Measurements from ENCODE around the gene RBM44.

Gene RBM44

DNA sequence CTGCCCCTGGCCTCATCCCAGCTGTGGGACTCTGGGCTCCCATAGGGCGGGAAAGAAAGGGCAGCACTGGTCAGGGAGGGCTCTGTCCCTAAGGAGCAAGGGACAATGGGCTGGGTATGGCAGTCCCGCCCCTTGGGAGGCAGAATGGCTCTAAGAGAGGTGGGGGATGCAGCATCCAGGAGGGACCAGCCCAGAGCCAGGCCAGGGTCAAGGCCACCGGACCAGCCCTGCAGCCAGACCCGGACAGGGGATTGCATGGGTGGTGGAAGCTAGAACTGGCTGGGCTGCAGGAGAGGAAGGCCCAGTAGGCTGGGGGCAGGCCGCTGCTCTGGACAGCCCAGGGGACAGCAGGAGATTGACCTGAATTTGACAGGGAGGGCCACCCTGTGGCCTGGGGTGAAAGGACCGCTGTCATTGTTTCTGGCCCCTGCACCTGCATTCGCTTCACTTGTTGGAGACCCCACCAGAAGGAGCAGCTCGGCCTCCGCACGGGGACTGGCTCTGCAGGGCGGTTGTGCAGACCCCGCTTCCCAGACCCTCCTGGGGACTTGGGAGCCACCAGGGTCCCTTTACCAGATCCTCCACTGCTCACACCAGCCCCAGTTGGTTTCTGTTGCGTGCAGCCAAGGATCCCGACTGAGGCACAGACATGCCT lies 75.4 kb downstream of the RBM44 start:
- no peak for DNase-seq

GRCh38 chr2:237874585-237875161 lies 76.1 kb downstream of the RBM44 start:
- DNase-seq: no peak

DNA sequence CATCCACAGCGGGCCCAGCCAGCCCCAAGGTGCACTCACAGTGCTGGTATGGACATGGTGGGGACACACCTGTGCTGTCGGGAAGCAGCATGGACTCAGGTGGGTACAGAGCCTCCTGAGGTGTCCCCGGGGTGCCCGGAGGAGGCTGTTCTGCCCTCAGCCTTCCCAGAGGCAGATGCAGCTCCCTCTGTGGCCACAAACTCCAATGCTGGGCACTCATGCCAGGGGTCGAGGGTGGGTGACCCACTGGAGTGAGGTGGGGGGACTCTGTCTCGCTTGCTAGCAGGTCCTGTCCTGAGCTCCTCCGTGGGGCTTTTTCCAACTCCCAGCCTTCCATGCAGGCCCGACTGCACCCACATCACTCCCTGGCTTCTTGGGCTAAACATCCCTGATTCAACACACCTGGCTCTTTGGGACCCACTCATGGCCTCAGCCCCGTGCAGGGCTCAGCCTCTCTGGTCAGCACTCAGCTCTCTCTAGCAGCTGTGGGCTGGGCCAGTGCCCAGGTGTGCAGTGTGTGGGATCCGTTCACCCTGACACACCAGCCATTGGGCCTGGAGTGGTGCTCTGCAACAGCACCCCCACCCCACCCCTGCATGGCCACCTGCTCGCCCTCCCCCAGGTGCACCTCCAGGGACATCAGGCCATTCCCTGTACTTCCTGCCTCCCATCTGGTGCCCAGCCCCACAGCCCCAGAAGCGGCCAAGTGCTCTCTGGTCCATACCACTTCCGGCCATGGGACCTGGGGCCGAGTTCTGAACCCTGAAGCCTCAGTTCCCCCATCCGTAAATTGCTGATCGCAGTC lies 76.9 kb downstream of the RBM44 start:
- DNase-seq: no peak

DNA sequence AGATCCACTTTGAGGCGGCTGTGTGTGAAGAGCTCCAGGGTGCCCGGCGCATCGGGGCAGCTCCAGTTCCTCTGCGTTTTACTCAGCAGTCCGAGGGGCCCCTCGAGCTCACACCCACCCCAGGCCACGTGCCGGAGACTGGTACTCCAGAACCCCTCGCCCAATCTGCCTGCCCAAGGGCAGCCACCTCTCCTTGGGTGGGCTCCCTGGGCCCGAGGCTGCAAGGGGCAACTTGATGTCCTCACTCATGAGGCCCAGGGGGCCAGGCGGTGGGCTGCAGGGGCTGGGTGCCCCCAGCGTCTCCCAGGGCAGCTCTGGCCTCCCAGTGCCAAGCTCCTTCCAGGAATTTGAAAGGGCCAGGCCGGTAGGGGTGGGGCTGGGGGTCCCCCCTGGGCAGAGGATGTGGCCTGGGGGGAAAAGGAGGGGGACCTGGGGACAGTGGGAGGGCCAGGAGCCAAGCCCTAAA lies 77.5 kb downstream of the RBM44 start:
- no peak for DNase-seq

- DNase-seq: no peak
These were observed 78.0 kb downstream of the RBM44 start for GRCh38 chr2:237876532-237876931.

DNA sequence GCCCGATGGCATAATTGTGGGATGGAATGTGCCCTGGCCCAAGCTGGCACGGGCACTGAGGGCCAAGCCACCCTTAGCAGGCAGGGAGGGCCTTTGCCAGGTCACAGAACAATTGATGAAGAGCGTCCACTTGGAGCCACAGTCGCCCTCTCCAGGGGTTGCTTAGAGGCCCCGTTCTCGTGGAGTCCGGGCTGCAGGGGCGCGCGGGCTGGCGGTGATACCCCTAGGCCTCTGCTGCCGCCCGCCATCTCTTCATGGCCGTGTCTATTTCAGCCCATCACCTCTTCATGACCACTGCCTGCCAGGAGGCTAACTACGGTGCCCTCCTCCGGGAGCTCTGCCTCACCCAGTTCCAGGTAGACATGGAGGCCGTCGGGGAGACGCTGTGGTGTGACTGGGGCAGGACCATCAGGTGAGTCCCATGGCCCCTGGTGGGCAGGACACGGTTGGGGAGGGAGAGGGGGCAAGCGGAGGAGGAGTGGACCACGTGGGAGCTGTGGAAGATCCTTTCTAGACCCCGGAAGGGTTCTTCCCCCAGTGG lies 78.4 kb downstream of the RBM44 start:
- no peak for DNase-seq

- DNase-seq: no peak
These were observed 79.2 kb downstream of the RBM44 start for GRCh38 chr2:237877576-237878307.

- DNase-seq: no peak
These were observed 79.9 kb downstream of the RBM44 start for GRCh38 chr2:237878321-237879057.

GRCh38 chr2:237879058-237879430 lies 80.5 kb downstream of the RBM44 start:
- peak; percentile 73 for DNase-seq

DNA sequence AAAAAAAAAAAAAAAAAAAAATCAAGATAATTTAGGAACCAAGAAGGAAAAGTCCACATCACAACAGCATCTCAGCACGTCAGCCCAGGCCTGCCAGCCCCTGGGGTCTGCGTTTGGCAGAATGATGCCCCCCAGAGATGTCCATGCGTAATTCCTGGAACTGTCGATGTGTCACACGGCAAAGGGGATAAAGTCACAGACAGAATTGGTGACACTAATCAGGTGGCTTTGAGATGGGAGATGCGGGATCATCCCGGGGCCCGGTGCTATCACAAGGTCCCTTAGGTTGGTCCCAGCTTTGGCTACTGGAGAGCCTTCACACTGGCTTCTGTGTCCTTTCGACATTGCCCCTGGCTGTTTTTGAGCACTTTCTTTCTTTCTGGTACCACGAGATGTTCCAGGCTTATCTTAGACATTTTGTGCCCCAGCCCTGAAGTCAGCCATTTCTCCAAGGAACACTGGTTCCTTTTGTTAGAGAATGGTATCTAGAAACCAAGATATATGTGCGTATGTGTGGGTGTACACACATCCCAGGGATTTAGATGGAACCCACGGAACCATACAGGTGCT lies 81.5 kb downstream of the RBM44 start:
- no peak for DNase-seq

- no peak for DNase-seq
These were observed 84.2 kb downstream of the RBM44 start for GRCh38 chr2:237882510-237883481.

DNA sequence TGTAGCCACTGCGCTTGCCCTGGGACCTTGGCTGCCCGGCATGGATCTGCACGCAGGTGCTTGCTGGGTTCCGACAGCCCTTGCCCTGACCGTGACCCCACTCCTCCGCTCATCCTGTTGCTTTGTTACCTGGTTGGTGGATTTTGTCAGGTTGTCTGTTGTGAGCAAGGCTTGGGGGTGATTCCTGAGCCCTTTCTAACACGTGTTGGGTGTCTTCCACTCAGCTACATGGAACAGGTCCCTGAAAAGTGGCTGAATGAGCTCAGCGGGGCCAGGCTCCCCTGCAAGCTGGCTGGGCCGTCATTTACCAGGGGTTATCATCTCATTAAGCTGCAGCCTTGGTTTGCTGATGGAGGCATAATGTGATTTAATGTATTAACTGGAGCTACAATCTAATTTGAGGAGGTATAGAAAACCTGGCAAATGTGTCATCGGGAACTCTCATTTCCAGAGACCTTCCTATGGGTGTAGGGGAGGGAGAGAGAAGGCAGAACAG lies 85.4 kb downstream of the RBM44 start:
- no peak for DNase-seq

- no peak for DNase-seq
These were observed 86.1 kb downstream of the RBM44 start for GRCh38 chr2:237884681-237885080.

GRCh38 chr2:237885111-237885930 lies 86.7 kb downstream of the RBM44 start:
- no peak for DNase-seq

GRCh38 chr2:237885931-237886684 lies 87.5 kb downstream of the RBM44 start:
- no peak for DNase-seq

DNA sequence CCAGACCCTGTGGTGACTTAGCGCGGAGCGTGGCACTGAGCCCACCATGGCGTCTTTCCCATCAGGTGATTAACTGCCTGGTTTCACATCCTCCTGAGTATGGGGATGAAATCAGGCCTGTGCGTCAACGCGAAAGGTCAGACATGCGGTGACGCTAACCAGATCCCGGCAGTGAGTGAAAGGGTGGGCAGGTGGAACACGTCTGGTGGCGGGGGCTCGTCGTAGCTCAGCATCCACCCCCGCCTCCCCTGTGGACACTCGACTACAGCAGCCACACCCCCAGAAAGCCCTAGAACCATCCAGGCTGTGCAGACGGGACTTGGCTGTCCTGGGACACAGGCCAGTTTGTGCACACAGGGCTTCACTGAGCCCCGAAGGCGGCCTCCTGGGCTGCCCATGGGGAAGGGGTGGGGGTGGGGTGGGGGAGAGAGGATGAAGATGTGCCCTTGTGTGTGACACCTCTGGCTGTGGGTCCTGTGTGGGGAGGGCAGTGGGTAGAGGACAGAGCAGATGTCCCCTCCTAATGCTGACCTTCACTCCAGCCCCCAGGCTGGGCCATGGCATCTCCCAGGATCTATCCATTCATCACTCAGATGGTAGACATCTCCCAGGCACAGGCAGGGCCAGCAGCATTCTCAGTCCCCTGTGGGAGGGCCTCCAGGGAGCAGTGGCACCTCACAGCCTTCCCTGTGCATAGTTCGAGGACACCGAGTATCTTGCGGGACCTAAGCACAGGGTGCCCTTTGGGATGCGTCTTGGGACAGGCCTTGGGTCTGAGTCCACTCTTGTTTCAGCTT lies 88.3 kb downstream of the RBM44 start:
- DNase-seq: no peak

- no peak for DNase-seq
These were observed 89.8 kb downstream of the RBM44 start for GRCh38 chr2:237888389-237888788.

GRCh38 chr2:237889016-237889415 lies 90.4 kb downstream of the RBM44 start:
- DNase-seq: no peak
